Common myeloid progenitor, CD34-positive (primary cell): Measurements from ENCODE around the gene NMNAT2.

Experiments used
- CTCF ChIA-PET: fragments of 350-600 bp; sonication (Branson Sonifier 250); formaldehyde crosslinking; loops from one replicate; lab custom pipeline; 2021; ENCODE audit warnings: antibody characterized with exemption; lab: Charles Lee
- POLR2A ChIA-PET: fragments of 350-600 bp; sonication (Branson Sonifier 250); formaldehyde crosslinking; loops from one replicate; lab custom pipeline; 2021; ENCODE audit warnings: antibody characterized with exemption; lab: Charles Lee
- DNase-seq, 3 donors: peaks; one replicate each; pipeline versions ENCODE4 v3.0.0 to v3.0.0-alpha.2; 2013
- H3K27ac ChIP-seq, 2 experiments: 1 replicate in 1 of 2; 2 replicates in 1 of 2; pipeline ENCODE4 v1.7.0; 2013; ENCODE audit warnings: inconsistent platforms in 2 of 2, low read length in 2 of 2, mild to moderate bottlenecking in 2 of 2, low read depth in 1 of 2, moderate library complexity in 1 of 2; ENCODE audit not compliant: severe bottlenecking in 2 of 2, insufficient read depth in 1 of 2, poor library complexity in 1 of 2
- H3K27me3 ChIP-seq, 5 experiments: replicated peaks in 2 of 5; 1 replicate in 3 of 5; 2 replicates in 2 of 5; pipeline versions ENCODE4 v1.6.1 to v1.7.0; 2013; ENCODE audit warnings: low read length in 4 of 5, mild to moderate bottlenecking in 2 of 5, moderate library complexity in 2 of 5, inconsistent platforms in 1 of 5; ENCODE audit not compliant: insufficient read depth in 5 of 5, control insufficient read depth in 4 of 5
- H3K36me3 ChIP-seq, 4 experiments: 1 replicate in 2 of 4; 2 replicates in 2 of 4; pipeline versions ENCODE4 v1.6.1 to v1.7.0; 2013; ENCODE audit warnings: low read length in 3 of 4, control low read depth in 1 of 4, mild to moderate bottlenecking in 1 of 4; ENCODE audit not compliant: control insufficient read depth in 4 of 4, insufficient read depth in 4 of 4
- H3K4me1 ChIP-seq, 4 experiments: 1 replicate in 3 of 4; 2 replicates in 1 of 4; pipeline versions ENCODE4 v1.6.1 to v1.7.1; 2013; ENCODE audit warnings: low read length in 3 of 4, mild to moderate bottlenecking in 3 of 4, control low read depth in 1 of 4, inconsistent platforms in 1 of 4, moderate library complexity in 1 of 4; ENCODE audit not compliant: control insufficient read depth in 4 of 4, insufficient read depth in 4 of 4; ENCODE audit errors: control extremely low read depth in 1 of 4
- H3K4me3 ChIP-seq, 7 experiments: 1 replicate in 4 of 7; 2 replicates in 3 of 7; pipeline versions ENCODE4 v1.5.1 to v1.7.0; 2013; ENCODE audit warnings: mild to moderate bottlenecking in 7 of 7, low read length in 6 of 7, moderate library complexity in 6 of 7, inconsistent platforms in 2 of 7, low read depth in 2 of 7, control low read depth in 1 of 7; ENCODE audit not compliant: insufficient read depth in 4 of 7, control insufficient read depth in 1 of 7; ENCODE audit errors: extremely low read depth in 1 of 7
- H3K9me3 ChIP-seq, 5 experiments: 1 replicate in 4 of 5; 2 replicates in 1 of 5; pipeline versions ENCODE4 v1.6.1 to v1.7.1; 2013; ENCODE audit warnings: low read length in 4 of 5, mild to moderate bottlenecking in 2 of 5, inconsistent platforms in 1 of 5, low read depth in 1 of 5, moderate library complexity in 1 of 5; ENCODE audit not compliant: control insufficient read depth in 4 of 5, insufficient read depth in 2 of 5; ENCODE audit errors: control extremely low read depth in 1 of 5
- WGBS: methylation state at CpG from one replicate; pipeline ENCODE4 v1.1.5; 2013; ENCODE audit not compliant: insufficient coverage; 5-methylcytosine and 5-hydroxymethylcytosine counted together

The NMNAT2 gene

GRCh38 chr1:183212870-183213269 is 205.3 kb downstream of the NMNAT2 start:
- no peak for DNase-seq
- H3K27me3 ChIP-seq = peaks cover 0 to 5% (median 3%) of the 10 kb centered on the region in 5 experiments
- no CpG with 5 or more reads among the region's 1 CpG for WGBS
- no peaks in the 10 kb centered on the region for H3K9me3 ChIP-seq
- no peak overlapping the region for H3K27ac ChIP-seq
- POLR2A ChIA-PET = no interaction called here
- peaks cover 0 to under 1% (median 0%) of the 10 kb centered on the region in 4 experiments for H3K4me1 ChIP-seq
- no peak overlapping the region for H3K4me3 ChIP-seq
- CTCF ChIA-PET = no interaction called here
- H3K36me3 ChIP-seq = no peaks in the 10 kb centered on the region

GRCh38 chr1:183210681-183211080 is 207.5 kb downstream of the NMNAT2 start:
- no peak for DNase-seq
- POLR2A ChIA-PET = no interaction called here
- Histone ChIP-seq H3K36me3 (no peaks in the 10 kb centered on the region), H3K27me3 (peaks cover 0 to 5% (median 3%) of the 10 kb centered on the region in 5 experiments), H3K4me1 (no peaks in the 10 kb centered on the region), H3K27ac (no peak overlapping the region), H3K9me3 (no peaks in the 10 kb centered on the region), H3K4me3 (no peak overlapping the region)
- CTCF ChIA-PET = no interaction called here

DNA sequence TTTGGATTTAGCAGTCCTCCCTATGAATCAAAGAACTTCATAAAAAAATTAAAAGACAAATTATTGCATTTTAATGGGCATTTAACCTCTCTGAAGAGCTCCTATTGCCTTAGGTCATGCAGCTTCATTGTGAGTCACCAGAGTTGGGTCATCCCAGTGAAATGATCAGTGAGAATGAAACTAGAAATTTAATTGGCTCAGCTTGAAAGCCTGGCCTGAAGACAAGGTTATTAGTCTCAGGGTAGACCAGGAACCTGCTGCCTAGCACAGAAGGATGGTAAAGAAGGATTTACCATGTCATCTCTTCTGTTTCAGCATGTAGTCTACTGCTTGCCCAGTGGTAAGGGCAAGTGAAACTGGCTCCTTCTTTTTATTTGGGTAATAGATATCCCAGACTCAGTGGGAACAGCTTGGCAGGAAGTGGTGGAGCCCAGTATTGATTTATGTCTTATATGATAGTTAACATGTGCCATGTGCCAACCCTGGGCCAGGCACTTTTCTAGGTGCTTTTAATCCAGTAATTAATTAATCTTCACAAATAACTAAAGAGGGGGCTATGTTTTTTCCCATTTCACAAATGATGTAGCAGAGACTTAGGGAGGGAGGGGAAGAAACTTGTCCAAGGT is 208.5 kb downstream of the NMNAT2 start:
- POLR2A ChIA-PET = no interaction called here
- Histone ChIP-seq H3K27me3 (peaks cover 0 to 5% (median 2%) of the 10 kb centered on the region in 5 experiments), H3K9me3 (no peaks in the 10 kb centered on the region), H3K27ac (no peak overlapping the region), H3K4me3 (no peak overlapping the region), H3K4me1 (no peaks in the 10 kb centered on the region), H3K36me3 (no peaks in the 10 kb centered on the region)
- CTCF ChIA-PET = no interaction called here
- DNase-seq = peak in 1 of 3 donors; percentile 5

DNA sequence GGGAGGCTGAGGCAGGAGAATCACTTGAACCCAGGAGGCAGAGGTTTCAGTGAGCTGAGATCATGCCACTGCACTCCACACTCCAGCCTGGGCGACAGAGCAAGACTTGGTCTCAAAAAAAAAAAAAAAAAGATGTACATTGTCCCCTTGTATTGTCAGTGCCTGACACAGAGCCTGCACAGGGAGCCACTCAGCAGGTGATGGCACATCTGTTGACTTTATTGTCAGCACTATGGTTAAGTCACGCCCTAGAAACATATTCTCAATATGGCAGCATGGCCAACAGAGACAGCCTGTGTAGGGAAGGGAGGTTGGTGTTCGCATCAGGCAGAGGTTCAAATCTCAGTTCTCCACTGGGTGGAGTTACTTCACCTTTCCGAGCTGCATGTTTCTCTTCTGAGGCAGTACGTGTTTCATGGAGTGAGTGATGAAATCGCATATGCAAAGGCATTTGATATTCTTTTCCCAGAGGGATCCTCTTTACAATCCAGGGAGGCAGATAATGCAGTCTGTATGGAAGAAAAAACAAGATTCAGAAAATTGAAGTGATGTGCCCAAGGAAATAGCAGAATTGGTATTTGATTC is 211.6 kb downstream of the NMNAT2 start:
- Histone ChIP-seq H3K4me3 (no peak overlapping the region), H3K4me1 (no peaks in the 10 kb centered on the region), H3K27me3 (no peaks in the 10 kb centered on the region), H3K9me3 (no peaks in the 10 kb centered on the region), H3K36me3 (no peaks in the 10 kb centered on the region), H3K27ac (no peak overlapping the region)
- ChIA-PET CTCF (interaction anchor here (0.6 kb wide), 1 partner anchor 101 kb away, joined by 7 read pairs; no protein-coding TSS in a partner anchor), POLR2A (no interaction called here)
- DNase-seq = no peak
- 100% methylated on average over 3 of the region's 6 CpGs for WGBS

GRCh38 chr1:183205196-183205781 is 212.9 kb downstream of the NMNAT2 start:
- no peaks in the 10 kb centered on the region for H3K36me3 ChIP-seq
- H3K9me3 ChIP-seq = no peaks in the 10 kb centered on the region
- H3K27ac ChIP-seq = no peak overlapping the region
- no peaks in the 10 kb centered on the region for H3K4me1 ChIP-seq
- ChIA-PET POLR2A (no interaction called here), CTCF (interaction anchor here (0.6 to 1.5 kb wide), 2 partner anchors 19 to 23 kb away, joined by 3 to 5 read pairs; no protein-coding TSS in a partner anchor)
- H3K4me3 ChIP-seq = no peak overlapping the region
- DNase-seq = no peak
- peaks cover 0 to 6% (median 0%) of the 10 kb centered on the region in 5 experiments for H3K27me3 ChIP-seq
- 95% methylated on average over 3 of the region's 3 CpGs for WGBS

DNA sequence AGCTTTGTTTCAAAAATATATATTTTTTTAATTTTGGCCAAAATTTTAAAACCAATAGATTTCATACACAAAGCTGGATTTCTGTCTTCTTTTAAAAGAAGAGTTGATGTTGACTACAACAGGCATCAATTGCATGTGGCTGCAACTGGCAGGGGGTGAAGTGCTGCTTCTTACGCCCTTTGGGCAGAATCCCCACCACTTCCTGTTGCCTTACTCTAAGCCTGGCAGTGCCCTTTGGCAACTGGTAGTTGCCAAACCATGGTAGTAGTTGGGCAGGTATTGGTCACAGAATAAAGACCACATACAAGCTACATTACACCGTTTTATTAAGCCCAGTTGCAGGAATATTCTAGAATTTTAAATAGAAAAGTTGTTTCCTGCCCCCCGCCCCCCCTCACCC is 215.1 kb downstream of the NMNAT2 start:
- CTCF ChIA-PET = no interaction called here
- Histone ChIP-seq H3K27me3 (peaks cover 0 to 6% (median 2%) of the 10 kb centered on the region in 5 experiments), H3K4me1 (no peaks in the 10 kb centered on the region), H3K4me3 (no peak overlapping the region), H3K27ac (no peak overlapping the region), H3K36me3 (no peaks in the 10 kb centered on the region), H3K9me3 (no peaks in the 10 kb centered on the region)
- WGBS = no CpG with 5 or more reads among the region's 3 CpGs
- POLR2A ChIA-PET = no interaction called here
- DNase-seq = peak in 1 of 3 donors; percentile 20

DNA sequence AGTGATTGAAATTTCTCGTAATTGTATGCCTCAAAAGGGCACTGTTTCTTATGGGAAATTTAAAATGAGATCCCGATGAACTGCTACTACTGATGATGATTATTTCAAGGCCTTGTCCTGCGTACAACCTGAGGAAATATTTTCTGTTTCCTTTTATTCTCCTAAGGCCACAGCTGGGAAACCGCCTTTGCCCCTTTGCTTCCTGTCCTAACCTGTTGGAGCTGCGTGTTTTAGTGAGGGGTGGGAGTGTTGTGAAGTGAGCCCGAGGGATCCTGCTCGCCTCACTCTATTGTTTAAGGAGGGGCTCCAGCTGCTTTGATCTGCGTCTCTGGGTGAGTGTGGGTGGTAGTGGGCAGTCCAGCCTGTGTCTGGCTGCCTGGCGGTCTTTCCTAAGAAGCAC is 217.7 kb downstream of the NMNAT2 start:
- peaks cover 0 to under 1% (median 0%) of the 10 kb centered on the region in 4 experiments for H3K4me1 ChIP-seq
- no peaks in the 10 kb centered on the region for H3K36me3 ChIP-seq
- no peak overlapping the region for H3K4me3 ChIP-seq
- peaks cover 0 to 6% (median 3%) of the 10 kb centered on the region in 5 experiments for H3K27me3 ChIP-seq
- no peak overlapping the region for H3K27ac ChIP-seq
- no peaks in the 10 kb centered on the region for H3K9me3 ChIP-seq
- DNase-seq = no peak
- ChIA-PET CTCF (no interaction called here), POLR2A (no interaction called here)
- WGBS = 100% methylated on average over 2 of the region's 9 CpGs
